T-helper 2 cell treated with Interferon-gamma antibody and Interleukin-4, amounts not matched to agents 5 μg/mL and 100 μg/mL, for 36 hours (primary cell): Measurements from ENCODE around the gene MAPK14.
A peak's percentile ranks its signal among the peaks of the same experiment; 100 is the strongest.

Experiments
- DNase-seq: peaks from one replicate; pipeline ENCODE4 v3.0.0; 2021; ENCODE audit warnings: low spot score
- H3K27ac Mint-ChIP-seq: one replicate; pipeline ENCODE4 v1.8.0; 2021; ENCODE audit warnings: mild to moderate bottlenecking, mixed read lengths
- H3K27me3 Mint-ChIP-seq: one replicate; pipeline ENCODE4 v1.8.0; 2021; ENCODE audit warnings: low read depth, mixed read lengths
- H3K36me3 Mint-ChIP-seq: one replicate; pipeline ENCODE4 v1.8.0; 2021; ENCODE audit warnings: low read depth, mixed read lengths
- H3K4me1 Mint-ChIP-seq: one replicate; pipeline ENCODE4 v1.8.0; 2021; ENCODE audit warnings: low read depth, mixed read lengths
- H3K4me3 Mint-ChIP-seq: one replicate; pipeline ENCODE4 v1.8.0; 2022; ENCODE audit warnings: mild to moderate bottlenecking, moderate library complexity, mixed read lengths
- H3K9me3 Mint-ChIP-seq: one replicate; pipeline ENCODE4 v1.8.0; 2021; ENCODE audit warnings: mixed read lengths

The MAPK14 gene

GRCh38 chr6:36129941-36130666 lies 102.5 kb downstream of the MAPK14 start, which contains the start of gene MAPK13:
Gene MAPK13 (plus strand): TSS chr6:36130513. CDS start chr6:36130583, 70 bp downstream.
- no peak for DNase-seq
- Mint-ChIP-seq H3K36me3 (peaks cover 4% of the 10 kb centered on the region), H3K4me1 (peaks cover 43% of the 10 kb centered on the region), H3K27me3 (no peaks in the 10 kb centered on the region), H3K27ac (peak within 1 kb of the TSS; percentile 84), H3K9me3 (no peaks in the 10 kb centered on the region), H3K4me3 (peak within 1 kb of the TSS; percentile 75)

GRCh38 chr6:36130667-36131510 lies 103.3 kb downstream of the MAPK14 start:
- Mint-ChIP-seq H3K4me1 (peaks cover 39% of the 10 kb centered on the region), H3K36me3 (peaks cover 4% of the 10 kb centered on the region), H3K4me3 (peak overlapping the region; percentile 73), H3K9me3 (no peaks in the 10 kb centered on the region), H3K27ac (peak overlapping the region; percentile 84), H3K27me3 (no peaks in the 10 kb centered on the region)
- DNase-seq: peak; percentile 76

GRCh38 chr6:36131511-36132245 lies 104.1 kb downstream of the MAPK14 start:
- Mint-ChIP-seq H3K9me3 (no peaks in the 10 kb centered on the region), H3K36me3 (peaks cover 6% of the 10 kb centered on the region), H3K4me1 (peaks cover 31% of the 10 kb centered on the region), H3K27me3 (no peaks in the 10 kb centered on the region), H3K4me3 (peak overlapping the region; percentile 73), H3K27ac (peak overlapping the region; percentile 84)
- DNase-seq: peak; percentile 75

- no peak for DNase-seq
- Mint-ChIP-seq H3K36me3 (peaks cover 8% of the 10 kb centered on the region), H3K27me3 (no peaks in the 10 kb centered on the region), H3K9me3 (no peaks in the 10 kb centered on the region), H3K4me1 (peaks cover 26% of the 10 kb centered on the region), H3K4me3 (peak overlapping the region; percentile 48), H3K27ac (peak overlapping the region; percentile 68)
These were observed 104.8 kb downstream of the MAPK14 start for GRCh38 chr6:36132246-36132895.

- Mint-ChIP-seq H3K9me3 (no peaks in the 10 kb centered on the region), H3K27me3 (no peaks in the 10 kb centered on the region), H3K4me3 (no peak overlapping the region), H3K27ac (peak overlapping the region; percentile 20), H3K4me1 (peaks cover 26% of the 10 kb centered on the region), H3K36me3 (peaks cover 8% of the 10 kb centered on the region)
- DNase-seq: no peak
These were observed 105.5 kb downstream of the MAPK14 start for GRCh38 chr6:36133148-36133547.

- H3K4me1 Mint-ChIP-seq: peaks cover 26% of the 10 kb centered on the region
- H3K4me3 Mint-ChIP-seq: no peak overlapping the region
- peaks cover 8% of the 10 kb centered on the region for H3K36me3 Mint-ChIP-seq
These were observed 106.3 kb downstream of the MAPK14 start for GRCh38 chr6:36133912-36134311.

GRCh38 chr6:36135053-36135731 lies 107.6 kb downstream of the MAPK14 start:
- H3K4me1 Mint-ChIP-seq: peaks cover 25% of the 10 kb centered on the region
- no peaks in the 10 kb centered on the region for H3K27me3 Mint-ChIP-seq
- H3K36me3 Mint-ChIP-seq: peaks cover 8% of the 10 kb centered on the region
- H3K4me3 Mint-ChIP-seq: no peak overlapping the region
- H3K9me3 Mint-ChIP-seq: no peaks in the 10 kb centered on the region
- no peak overlapping the region for H3K27ac Mint-ChIP-seq
- no peak for DNase-seq

More at GRCh38 chr6:36133912-36134311, 106.3 kb downstream of the MAPK14 start:
- no peaks in the 10 kb centered on the region for H3K27me3 Mint-ChIP-seq
- DNase-seq: no peak
- no peaks in the 10 kb centered on the region for H3K9me3 Mint-ChIP-seq
- H3K27ac Mint-ChIP-seq: no peak overlapping the region

- no peak for DNase-seq
- H3K4me3 Mint-ChIP-seq: no peak overlapping the region
- H3K4me1 Mint-ChIP-seq: peaks cover 24% of the 10 kb centered on the region
- no peaks in the 10 kb centered on the region for H3K9me3 Mint-ChIP-seq
- no peaks in the 10 kb centered on the region for H3K27me3 Mint-ChIP-seq
- H3K27ac Mint-ChIP-seq: no peak overlapping the region
- H3K36me3 Mint-ChIP-seq: peaks cover 8% of the 10 kb centered on the region
These were observed 108.4 kb downstream of the MAPK14 start for GRCh38 chr6:36136034-36136433.

GRCh38 chr6:36136551-36136950 lies 108.9 kb downstream of the MAPK14 start:
- no peak overlapping the region for H3K27ac Mint-ChIP-seq
- no peak for DNase-seq
- peaks cover 8% of the 10 kb centered on the region for H3K36me3 Mint-ChIP-seq
- no peaks in the 10 kb centered on the region for H3K9me3 Mint-ChIP-seq
- H3K4me1 Mint-ChIP-seq: peaks cover 23% of the 10 kb centered on the region
- H3K27me3 Mint-ChIP-seq: no peaks in the 10 kb centered on the region
- H3K4me3 Mint-ChIP-seq: no peak overlapping the region

- Mint-ChIP-seq H3K4me1 (peaks cover 17% of the 10 kb centered on the region), H3K36me3 (peaks cover 3% of the 10 kb centered on the region), H3K9me3 (no peaks in the 10 kb centered on the region), H3K27ac (no peak overlapping the region), H3K4me3 (no peak overlapping the region), H3K27me3 (no peaks in the 10 kb centered on the region)
- DNase-seq: no peak
These were observed 111.1 kb downstream of the MAPK14 start for GRCh38 chr6:36138667-36139066.

GRCh38 chr6:36139431-36139830 lies 111.8 kb downstream of the MAPK14 start:
- Mint-ChIP-seq H3K9me3 (no peaks in the 10 kb centered on the region), H3K27ac (no peak overlapping the region), H3K4me3 (no peak overlapping the region), H3K36me3 (peaks cover 3% of the 10 kb centered on the region), H3K27me3 (no peaks in the 10 kb centered on the region), H3K4me1 (peaks cover 17% of the 10 kb centered on the region)
- no peak for DNase-seq

GRCh38 chr6:36139991-36140710 lies 112.5 kb downstream of the MAPK14 start:
- Mint-ChIP-seq H3K9me3 (no peaks in the 10 kb centered on the region), H3K4me1 (peaks cover 17% of the 10 kb centered on the region), H3K27me3 (no peaks in the 10 kb centered on the region), H3K4me3 (no peak overlapping the region), H3K36me3 (peaks cover 3% of the 10 kb centered on the region), H3K27ac (no peak overlapping the region)
- DNase-seq: no peak
